SKM-1 (cell line): ENCODE results near the gene SIGLEC6.

Source experiments
- DNase-seq: peaks from one replicate; lab custom pipeline; 2025; ENCODE audit not compliant: unreplicated experiment; lab: John Stamatoyannopoulos, UW

SIGLEC6 gene

GRCh38 chr19:51477344-51477743 lies 54.1 kb downstream of the SIGLEC6 start:
- DNase-seq: no peak

GRCh38 chr19:51476164-51476563 lies 55.3 kb downstream of the SIGLEC6 start:
- no peak for DNase-seq

- peak; percentile 15 for DNase-seq
Observed at GRCh38 chr19:51473009-51473707, 58.3 kb downstream of the SIGLEC6 start.

GRCh38 chr19:51472607-51473006 lies 58.9 kb downstream of the SIGLEC6 start:
- no peak for DNase-seq

GRCh38 chr19:51471527-51471926 lies 59.9 kb downstream of the SIGLEC6 start:
- DNase-seq: no peak

GRCh38 chr19:51470966-51471365 lies 60.5 kb downstream of the SIGLEC6 start:
- no peak for DNase-seq

- DNase-seq: no peak
Observed at GRCh38 chr19:51469629-51470028, 61.8 kb downstream of the SIGLEC6 start.

GRCh38 chr19:51469162-51469561 lies 62.3 kb downstream of the SIGLEC6 start:
- DNase-seq: no peak

GRCh38 chr19:51468545-51468920 lies 62.9 kb downstream of the SIGLEC6 start:
- no peak for DNase-seq

- DNase-seq: no peak
Observed at GRCh38 chr19:51467864-51468544, 63.5 kb downstream of the SIGLEC6 start.
